Stimulated activated CD4-positive, alpha-beta T cell treated with anti-CD3 and anti-CD28 coated beads, TNF-alpha, amount 100 ng/mL, for 1 hour (primary cell): ENCODE data around the gene SPAAR.
"Not testable (repeated sequence)": the region's sequence is repeated elsewhere in the genome, so short reads cannot be mapped to it uniquely, and the experiment has no call there.

Experiments
- DNase-seq, 3 donors: peaks; one replicate each; pipeline ENCODE4 v3.0.0-alpha.2; 2020; ENCODE audit warnings: low read depth in 3 of 3, low spot score in 1 of 3

The SPAAR gene

GRCh38 chr9:35920051-35920620 lies 10.8 kb downstream of the SPAAR start:
- DNase-seq: no peak

- DNase-seq: no peak
Measured at GRCh38 chr9:35923598-35923926, 14.3 kb downstream of the SPAAR start.

GRCh38 chr9:35923927-35924763 lies 14.9 kb downstream of the SPAAR start:
- no peak for DNase-seq

- no peak for DNase-seq
Measured at GRCh38 chr9:35928591-35929452, 19.5 kb downstream of the SPAAR start.

GRCh38 chr9:35929453-35929718 lies 20.1 kb downstream of the SPAAR start:
- no peak for DNase-seq

- no peak for DNase-seq
Measured at GRCh38 chr9:35930521-35930920, 21.2 kb downstream of the SPAAR start.

- DNase-seq: no peak
Measured at GRCh38 chr9:35930989-35931388, 21.7 kb downstream of the SPAAR start.

- no peak for DNase-seq
Measured at GRCh38 chr9:35932735-35933134, 23.4 kb downstream of the SPAAR start.

GRCh38 chr9:35933550-35934067 lies 24.3 kb downstream of the SPAAR start:
- no peak for DNase-seq

- DNase-seq: not testable (repeated sequence)
Measured at GRCh38 chr9:35934069-35934468, 24.8 kb downstream of the SPAAR start.

- DNase-seq: no peak
Measured at GRCh38 chr9:35935261-35935660, 26.0 kb downstream of the SPAAR start.

- DNase-seq: no peak
Measured at GRCh38 chr9:35935755-35936509, 26.6 kb downstream of the SPAAR start.

- no peak for DNase-seq
Measured at GRCh38 chr9:35937227-35937626, 27.9 kb downstream of the SPAAR start.

- DNase-seq: no peak
Measured at GRCh38 chr9:35938474-35939356, 29.4 kb downstream of the SPAAR start.

- DNase-seq: no peak
Measured at GRCh38 chr9:35939679-35940250, 30.5 kb downstream of the SPAAR start.

GRCh38 chr9:35940458-35941407 lies 31.4 kb downstream of the SPAAR start:
- no peak for DNase-seq

- DNase-seq: no peak
Measured at GRCh38 chr9:35942286-35942685, 33.0 kb downstream of the SPAAR start.

- DNase-seq: no peak
Measured at GRCh38 chr9:35944173-35944572, 34.9 kb downstream of the SPAAR start.

- DNase-seq: no peak
Measured at GRCh38 chr9:35944841-35945240, 35.6 kb downstream of the SPAAR start.
